HUDEP-2 (cell line): ENCODE results near the gene SBNO2.

Experiments used
- DNase-seq, 76 experiments: peaks; one replicate each; lab custom pipeline; 2025; ENCODE audit not compliant: unreplicated experiment in 76 of 76; lab: John Stamatoyannopoulos, UW

The SBNO2 gene

GRCh38 chr19:1173845-1174809 lies at the start of gene SBNO2:
TSS of gene SBNO2 (minus strand) at chr19:1174268. CDS start at chr19:1154276, 19,992 bp downstream.
- peak in 75 of 76 experiments; percentile 36 to 98 (median 92) for DNase-seq

- peak in 7 of 76 experiments; percentile 22 to 32 (median 27) for DNase-seq
Observed at GRCh38 chr19:1223018-1223855, 49.2 kb upstream of the SBNO2 start.

- no peak for DNase-seq
Observed at GRCh38 chr19:1222394-1222793, 48.3 kb upstream of the SBNO2 start.

- DNase-seq = no peak
Observed at GRCh38 chr19:1221904-1222255, 47.8 kb upstream of the SBNO2 start.

GRCh38 chr19:1220976-1221903 lies 47.2 kb upstream of the SBNO2 start:
- peak in 2 of 76 experiments; percentile 30 to 31 for DNase-seq

- DNase-seq = no peak
Observed at GRCh38 chr19:1220477-1220930, 46.4 kb upstream of the SBNO2 start.

GRCh38 chr19:1219786-1220476 lies 45.9 kb upstream of the SBNO2 start:
- DNase-seq = no peak

GRCh38 chr19:1218751-1219567 lies 44.9 kb upstream of the SBNO2 start:
- no peak for DNase-seq

GRCh38 chr19:1217366-1217765 lies 43.3 kb upstream of the SBNO2 start:
- peak in 38 of 76 experiments; percentile 17 to 64 (median 35) for DNase-seq

- DNase-seq = no peak
Observed at GRCh38 chr19:1216756-1217155, 42.7 kb upstream of the SBNO2 start.

GRCh38 chr19:1214862-1215731 lies 41.0 kb upstream of the SBNO2 start:
- DNase-seq = no peak

GRCh38 chr19:1214299-1214861 lies 40.3 kb upstream of the SBNO2 start:
- DNase-seq = no peak

- peak in 48 of 76 experiments; percentile 21 to 72 (median 44) for DNase-seq
Observed at GRCh38 chr19:1213391-1214286, 39.6 kb upstream of the SBNO2 start.

GRCh38 chr19:1211494-1212234 lies 37.6 kb upstream of the SBNO2 start:
- peak in 1 of 76 experiments; percentile 27 for DNase-seq

GRCh38 chr19:1210227-1210538 lies 36.1 kb upstream of the SBNO2 start:
- no peak for DNase-seq

GRCh38 chr19:1208830-1209229 lies 34.8 kb upstream of the SBNO2 start:
- DNase-seq = peak in 54 of 76 experiments; percentile 25 to 78 (median 56)
